ENCODE data around the gene PIGU. TPM values are rescaled to one million over a fixed set of nuclear protein-coding genes. Genes with fewer than 3 reads are reported as not detected.

The PIGU gene
- total and polyA plus RNA-seq, 2 donors (not counting 1 experiment from before 2014, with no cell fraction given), result 12.0 to 19.3 TPM

- Mint-ChIP-seq H3K4me1 (peaks cover 19% of the 10 kb centered on the region), H3K27me3 (peaks cover 3% of the 10 kb centered on the region), H3K9me3 (ENCODE audit: insufficient read depth) (no peaks in the 10 kb centered on the region), H3K27ac (no peak overlapping the region), H3K4me3 (no peak overlapping the region)
- H3K4me2 ChIP-seq (replicated peaks; ENCODE audit: low read depth, low read length, poor library complexity, severe bottlenecking), result no peak overlapping the region
- H3K9me3 ChIP-seq (ENCODE audit: control extremely low read depth in 1 of 3, control insufficient read depth in 2 of 3, insufficient read depth in 1 of 3, low read length in 2 of 3), result no peaks in the 10 kb centered on the region
- H3K4me3 ChIP-seq (ENCODE audit: control extremely low read depth in 1 of 5, extremely low read depth in 1 of 5, insufficient read depth in 1 of 5, low read depth in 2 of 5, low read length in 4 of 5), result no peak overlapping the region
- H3K27ac ChIP-seq (ENCODE audit: low read length in 2 of 2), result no peak overlapping the region
- ATAC-seq (ENCODE audit: low read depth) (no peak), DNase-seq (no peak)
- peaks cover 0 to 28% of the 10 kb centered on the region in 2 experiments for H3K36me3 ChIP-seq (replicated peaks in 1 of 2; ENCODE audit: control extremely low read depth in 1 of 2, control insufficient read depth in 1 of 2, extremely low read depth in 1 of 2, insufficient read depth in 2 of 2, low read length in 1 of 2)
- H3K9ac ChIP-seq (ENCODE audit: low read length), result no peak overlapping the region
- POLR2A ChIA-PET, result no interaction called here
- no peak for TF ChIP-seq CTCF (IDR thresholded peaks at IDR 0.05)
- no peak for TF ChIP-seq EZH2 (IDR thresholded peaks at IDR 0.05; ENCODE audit: borderline replicate concordance, insufficient read depth, low read depth, low read length, poor library complexity, severe bottlenecking)
- H3K79me2 ChIP-seq (ENCODE audit: control insufficient read depth, insufficient read depth, low read length), result no peaks in the 10 kb centered on the region
- peaks cover 0 to 1% (median 0%) of the 10 kb centered on the region in 4 experiments for H3K27me3 ChIP-seq (replicated peaks in 1 of 4; ENCODE audit: control extremely low read depth in 1 of 4, control insufficient read depth in 3 of 4, insufficient read depth in 4 of 4, low read length in 3 of 4)
- no peaks in the 10 kb centered on the region for H4K20me1 ChIP-seq (ENCODE audit: control insufficient read depth, insufficient read depth, low read length, poor library complexity, severe bottlenecking)
- CTCF ChIA-PET, result interaction anchor here (0.8 kb wide), 1 partner anchor 228 kb away, joined by 4 read pairs; no protein-coding TSS in a partner anchor
- no peak overlapping the region for H2AFZ ChIP-seq (ENCODE audit: insufficient read depth, low read depth, low read length, poor library complexity, severe bottlenecking)
- intact Hi-C loops (cut with micrococcal nuclease), result no loop called here
- H3K4me1 ChIP-seq (ENCODE audit: control insufficient read depth in 2 of 2, insufficient read depth in 2 of 2, low read length in 2 of 2), result peaks cover 0 to 7% of the 10 kb centered on the region in 2 donors
- WGBS (ENCODE audit: insufficient coverage), result 98% methylated on average over 10 of the region's 16 CpGs
Observed at GRCh38 chr20:34541917-34542316, 135.0 kb downstream of the PIGU start.

- peak overlapping the region in 1 of 2 donors; percentile 23 for H3K27ac ChIP-seq (ENCODE audit: low read length in 2 of 2)
- POLR2A ChIA-PET, result no interaction called here
- CTCF ChIA-PET, result interaction anchor here (0.8 to 5.8 kb wide), 4 partner anchors 167 to 229 kb away, joined by 3 to 69 read pairs (median 5); no protein-coding TSS in a partner anchor
- Mint-ChIP-seq H3K4me1 (peaks cover 19% of the 10 kb centered on the region), H3K4me3 (no peak overlapping the region), H3K27me3 (peaks cover 3% of the 10 kb centered on the region), H3K9me3 (ENCODE audit: insufficient read depth) (no peaks in the 10 kb centered on the region), H3K27ac (peak overlapping the region; percentile 32)
- no peak overlapping the region for H3K4me3 ChIP-seq (ENCODE audit: control extremely low read depth in 1 of 5, extremely low read depth in 1 of 5, insufficient read depth in 1 of 5, low read depth in 2 of 5, low read length in 4 of 5)
- H3K27me3 ChIP-seq (replicated peaks in 1 of 4; ENCODE audit: control extremely low read depth in 1 of 4, control insufficient read depth in 3 of 4, insufficient read depth in 4 of 4, low read length in 3 of 4), result no peaks in the 10 kb centered on the region
- no peak overlapping the region for H3K9ac ChIP-seq (ENCODE audit: low read length)
- H2AFZ ChIP-seq (ENCODE audit: insufficient read depth, low read depth, low read length, poor library complexity, severe bottlenecking), result no peak overlapping the region
- no peaks in the 10 kb centered on the region for H4K20me1 ChIP-seq (ENCODE audit: control insufficient read depth, insufficient read depth, low read length, poor library complexity, severe bottlenecking)
- peaks cover 0 to 7% of the 10 kb centered on the region in 2 donors for H3K4me1 ChIP-seq (ENCODE audit: control insufficient read depth in 2 of 2, insufficient read depth in 2 of 2, low read length in 2 of 2)
- no peak overlapping the region for H3K4me2 ChIP-seq (replicated peaks; ENCODE audit: low read depth, low read length, poor library complexity, severe bottlenecking)
- WGBS (ENCODE audit: insufficient coverage), result 95% methylated on average over 6 of the region's 13 CpGs
- no peaks in the 10 kb centered on the region for H3K9me3 ChIP-seq (ENCODE audit: control extremely low read depth in 1 of 3, control insufficient read depth in 2 of 3, insufficient read depth in 1 of 3, low read length in 2 of 3)
- DNase-seq, result no peak
- H3K36me3 ChIP-seq (replicated peaks in 1 of 2; ENCODE audit: control extremely low read depth in 1 of 2, control insufficient read depth in 1 of 2, extremely low read depth in 1 of 2, insufficient read depth in 2 of 2, low read length in 1 of 2), result peaks cover 0 to 28% of the 10 kb centered on the region in 2 experiments
- no peak for ATAC-seq (ENCODE audit: low read depth)
- intact Hi-C loops (cut with micrococcal nuclease), result no loop called here
- TF ChIP-seq EZH2 (IDR thresholded peaks at IDR 0.05; ENCODE audit: borderline replicate concordance, insufficient read depth, low read depth, low read length, poor library complexity, severe bottlenecking) (no peak), CTCF (IDR thresholded peaks at IDR 0.05) (no peak)
- no peaks in the 10 kb centered on the region for H3K79me2 ChIP-seq (ENCODE audit: control insufficient read depth, insufficient read depth, low read length)
Observed at GRCh38 chr20:34541264-34541901, 135.5 kb downstream of the PIGU start.
